HK-2 (cell line): ENCODE data around the gene SORL1.

ENCODE experiments used
- DNase-seq: peaks from one replicate; pipeline ENCODE4 v3.0.0-alpha.2; 2018; ENCODE audit not compliant: unreplicated experiment

Gene SORL1

DNA sequence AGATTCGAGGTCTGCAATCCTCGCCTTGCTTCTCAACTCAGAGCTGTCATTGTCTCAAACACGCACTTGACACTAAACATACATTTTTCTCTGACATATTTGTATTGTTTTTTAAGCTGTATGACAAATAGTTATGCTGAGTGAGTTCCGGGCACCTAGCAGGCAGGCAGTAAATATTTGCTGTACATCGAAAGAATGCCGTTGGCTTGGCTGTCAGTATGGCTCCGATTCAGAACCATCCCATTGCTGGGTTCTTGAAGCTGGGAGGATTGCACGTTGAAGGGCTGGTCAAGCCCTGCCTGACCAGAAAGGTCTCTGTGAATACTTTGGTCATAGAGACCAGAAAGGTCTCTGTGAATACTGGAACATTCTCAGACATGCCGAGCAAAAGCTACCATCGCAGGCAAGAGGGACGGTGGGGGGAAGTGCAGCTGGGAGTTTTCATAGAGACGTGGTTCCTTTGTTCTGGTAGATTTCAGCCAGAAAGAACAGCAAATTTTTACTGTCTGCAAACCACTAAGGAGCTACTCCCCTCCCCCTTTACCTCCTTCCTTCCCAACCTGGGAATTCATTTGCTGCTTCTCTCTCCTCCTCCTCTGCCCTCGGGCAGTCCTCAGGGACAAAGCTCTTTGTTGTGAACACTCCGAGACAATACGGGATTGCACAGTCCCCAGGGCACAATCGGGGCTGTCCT lies 202.9 kb downstream of the SORL1 start:
- no peak for DNase-seq

GRCh38 chr11:121655537-121656327 lies 203.6 kb downstream of the SORL1 start:
- peak; percentile 70 for DNase-seq

DNA sequence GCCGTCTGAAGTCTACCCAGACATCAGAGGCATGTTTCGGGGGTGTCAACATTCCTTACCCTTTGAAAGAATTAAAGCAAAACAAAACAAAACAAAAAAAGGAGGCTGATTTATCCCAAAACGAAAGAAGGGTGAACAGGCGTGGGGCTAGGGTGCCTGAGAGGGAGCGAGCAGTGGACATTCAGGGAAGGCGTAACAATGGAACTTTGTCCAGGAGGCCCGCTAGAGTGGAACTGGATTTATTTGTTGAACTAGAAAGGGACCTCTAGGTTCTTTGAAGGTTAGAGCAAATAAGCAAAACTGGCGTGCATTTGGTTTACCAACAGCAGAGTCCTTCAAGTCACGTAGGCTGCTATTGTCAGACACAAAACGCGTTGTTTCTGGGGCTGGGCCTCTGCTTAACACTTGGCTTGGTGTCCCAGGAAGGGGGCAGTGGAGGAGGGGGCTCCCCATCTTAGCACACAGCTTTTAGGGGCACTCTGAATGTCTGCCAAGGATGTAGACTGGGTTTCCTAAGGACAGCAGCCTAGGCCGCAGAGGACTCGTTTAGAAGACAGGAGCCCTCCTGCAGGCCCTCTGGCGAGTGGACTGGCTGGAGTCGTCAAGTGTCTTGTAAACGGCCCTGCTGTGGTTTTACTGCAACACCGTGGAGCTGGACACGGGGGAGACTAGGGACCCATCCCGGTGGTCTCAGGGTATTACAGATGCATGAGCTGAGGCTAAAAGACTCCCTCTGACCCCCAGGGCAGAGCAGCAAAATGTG lies 204.4 kb downstream of the SORL1 start:
- no peak for DNase-seq

DNA sequence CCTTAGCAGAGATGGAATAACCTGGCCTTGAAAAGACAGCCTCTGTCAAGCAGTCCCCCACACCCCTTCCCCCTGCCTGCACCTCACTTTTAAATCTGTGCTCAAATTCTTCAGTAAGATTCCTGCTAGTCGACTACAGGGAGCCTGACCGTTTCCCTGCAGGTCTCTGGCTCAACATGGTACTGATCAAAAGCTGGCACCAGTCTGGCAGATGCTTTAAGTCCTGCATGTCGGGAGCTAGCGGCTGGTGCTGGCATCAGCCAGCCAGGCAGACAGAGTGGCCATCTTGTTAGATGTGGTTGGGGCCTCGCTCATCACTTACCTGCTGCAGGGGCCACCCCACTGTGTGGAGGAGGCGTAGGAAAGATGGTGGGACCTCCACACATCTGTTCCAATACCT lies 205.0 kb downstream of the SORL1 start:
- no peak for DNase-seq

GRCh38 chr11:121659811-121660210 lies 207.7 kb downstream of the SORL1 start:
- no peak for DNase-seq

GRCh38 chr11:121661880-121662486 lies 209.9 kb downstream of the SORL1 start:
- no peak for DNase-seq

DNA sequence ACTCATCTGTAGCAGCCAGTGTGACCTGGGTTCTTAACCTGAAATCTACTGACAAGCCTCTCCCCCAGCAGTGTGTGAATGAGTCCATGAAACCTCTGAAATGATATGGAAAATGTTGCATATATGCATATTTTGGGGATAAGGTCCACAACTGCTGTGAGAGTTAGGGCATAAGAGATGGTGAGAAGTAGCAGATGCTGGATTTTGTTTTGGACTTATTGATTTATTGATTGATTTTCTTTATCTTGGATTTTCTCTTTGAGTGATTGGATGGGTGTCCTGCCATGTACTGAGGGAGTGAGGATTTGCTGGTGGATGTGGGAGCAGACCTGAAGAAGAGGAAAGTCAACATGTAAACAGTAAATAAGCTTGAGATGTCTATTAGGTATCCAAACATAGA lies 212.0 kb downstream of the SORL1 start:
- DNase-seq, result no peak

GRCh38 chr11:121665206-121665838 lies 213.2 kb downstream of the SORL1 start:
- no peak for DNase-seq

GRCh38 chr11:121667836-121668235 lies 215.7 kb downstream of the SORL1 start:
- no peak for DNase-seq

DNA sequence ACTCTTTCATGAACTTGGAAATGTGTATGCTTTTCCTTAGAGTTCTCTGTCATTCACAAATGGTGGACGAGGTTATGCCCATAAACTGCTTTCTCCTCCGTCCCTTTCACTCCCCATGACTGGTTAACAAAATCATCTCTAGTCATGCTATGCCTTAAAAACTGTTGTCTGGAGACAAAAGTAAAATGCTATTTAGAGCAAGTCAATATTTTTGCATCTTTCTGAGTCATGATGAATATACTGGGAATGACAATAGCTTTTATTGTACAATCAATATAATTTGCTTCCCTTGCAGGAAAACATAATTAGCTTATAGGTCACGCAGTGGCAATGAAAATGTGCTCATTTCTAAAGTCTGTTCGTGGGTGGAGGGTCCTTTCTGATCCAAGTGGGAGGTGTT lies 217.3 kb downstream of the SORL1 start:
- DNase-seq, result no peak

- no peak for DNase-seq
Observed at GRCh38 chr11:121670266-121670665, 218.2 kb downstream of the SORL1 start.

DNA sequence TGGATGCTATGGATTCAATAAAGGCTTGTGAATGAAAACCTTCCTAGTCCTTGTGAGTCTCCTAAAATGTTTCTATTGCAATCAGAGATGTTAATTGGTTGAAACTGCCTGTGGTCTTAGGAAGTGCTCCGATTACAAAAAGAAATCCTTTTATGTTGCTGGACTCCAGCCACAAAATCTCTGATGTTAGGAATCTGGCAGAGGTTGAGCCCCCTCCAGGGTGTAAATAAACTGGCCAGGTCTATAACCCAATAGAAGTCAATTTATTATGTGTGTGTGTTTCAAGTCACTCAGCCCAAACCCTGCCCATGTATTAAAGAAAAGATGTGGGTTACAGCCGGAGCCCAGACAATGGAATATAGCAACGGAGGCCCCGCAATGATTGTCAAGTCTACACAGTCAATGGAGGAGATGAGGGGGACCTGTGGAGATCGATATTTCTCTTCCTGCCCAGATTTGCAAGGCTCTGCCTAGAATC lies 218.7 kb downstream of the SORL1 start:
- no peak for DNase-seq

GRCh38 chr11:121671283-121672168 lies 219.4 kb downstream of the SORL1 start:
- no peak for DNase-seq

GRCh38 chr11:121672630-121673487 lies 220.7 kb downstream of the SORL1 start:
- DNase-seq, result no peak

GRCh38 chr11:121681550-121682268 lies 229.6 kb downstream of the SORL1 start:
- DNase-seq, result no peak
